Measurements from ENCODE around the gene AMOTL2.

DNA sequence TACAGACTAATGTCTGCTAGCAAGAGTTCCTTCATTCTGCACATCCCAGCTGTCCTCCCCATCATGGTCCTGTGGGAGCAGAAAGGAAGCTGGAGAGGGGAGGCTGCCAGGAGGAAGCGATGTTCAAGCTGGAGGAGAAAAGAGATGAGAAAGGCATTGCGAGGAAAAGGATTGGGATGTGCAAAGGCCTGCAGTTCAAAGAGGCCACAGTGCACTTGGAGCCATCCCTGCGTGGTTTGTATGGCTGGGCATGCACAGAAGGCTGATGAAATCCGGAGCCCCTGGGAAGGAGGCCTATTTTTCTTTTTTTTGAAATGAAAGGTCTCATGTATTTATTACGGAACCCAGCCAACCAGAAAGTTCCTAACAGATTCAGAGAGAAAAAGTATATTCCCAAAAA lies 22.8 kb downstream of the AMOTL2 start:
- TF ChIP-seq CTCF (IDR thresholded peaks at IDR 0.05) = no peak
- no peak for TF ChIP-seq POLR2A (IDR thresholded peaks at IDR 0.05)
- peak in 1 of 3 donors; percentile 33 for TF ChIP-seq POLR2AphosphoS5 (IDR thresholded peaks at IDR 0.05)
